Stimulated activated memory B cell treated with anti-CD40 and anti-IgM and Interleukin-4, amounts not matched to agents 10 μg/mL and 1 μg/mL and 100 μg/mL, for 72 hours (primary cell): ENCODE results near the gene TMEM81.

Experiments
- ATAC-seq: fragments of 150-1000 bp; cut with Tn5 transposase; 2 replicates; pipeline ENCODE4 v1.10.0; 2021
- H3K27ac Mint-ChIP-seq: one replicate; pipeline ENCODE4 v1.8.0; 2022; ENCODE audit warnings: mild to moderate bottlenecking, mixed read lengths
- H3K27me3 Mint-ChIP-seq: one replicate; pipeline ENCODE4 v1.8.0; 2022; ENCODE audit warnings: mixed read lengths
- H3K36me3 Mint-ChIP-seq: one replicate; pipeline ENCODE4 v1.8.0; 2022; ENCODE audit warnings: mixed read lengths
- H3K4me1 Mint-ChIP-seq: one replicate; pipeline ENCODE4 v1.8.0; 2022; ENCODE audit warnings: mixed read lengths
- H3K4me3 Mint-ChIP-seq: one replicate; pipeline ENCODE4 v1.8.0; 2022; ENCODE audit warnings: mild to moderate bottlenecking, moderate library complexity, mixed read lengths
- H3K9me3 Mint-ChIP-seq: one replicate; pipeline ENCODE4 v1.8.0; 2022; ENCODE audit warnings: mixed read lengths

TMEM81 gene

DNA sequence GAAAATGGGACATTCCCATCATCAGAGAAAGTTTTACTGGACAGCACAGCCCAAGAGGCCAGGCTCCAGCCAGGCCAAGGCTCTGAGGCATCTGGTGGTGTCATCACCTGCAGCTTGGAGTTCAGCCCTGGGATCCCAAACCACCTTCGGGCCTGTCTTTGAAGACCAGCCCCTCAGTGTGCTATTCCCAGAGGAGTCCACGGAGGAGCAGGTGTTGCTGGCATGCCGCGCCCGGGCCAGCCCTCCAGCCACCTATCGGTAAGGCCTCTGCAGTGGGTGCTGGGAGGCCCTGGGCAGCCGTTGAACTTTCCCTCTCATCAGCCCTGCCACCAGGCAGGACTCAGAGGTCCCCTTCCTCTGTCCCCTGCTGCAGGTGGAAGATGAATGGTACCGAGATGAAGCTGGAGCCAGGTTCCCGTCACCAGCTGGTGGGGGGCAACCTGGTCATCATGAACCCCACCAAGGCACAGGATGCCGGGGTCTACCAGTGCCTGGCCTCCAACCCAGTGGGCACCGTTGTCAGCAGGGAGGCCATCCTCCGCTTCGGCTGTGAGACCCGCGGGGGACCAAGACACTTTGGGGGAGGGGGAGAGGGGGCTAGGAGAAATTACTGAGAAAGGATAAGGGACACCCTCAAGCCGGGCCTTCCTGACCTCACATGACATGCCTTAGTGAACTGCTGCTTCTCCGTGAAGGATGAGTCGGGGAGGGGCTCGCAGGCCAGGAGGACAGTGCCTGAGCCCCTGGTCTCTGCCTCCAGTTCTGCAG lies 26.3 kb downstream of the TMEM81 start:
- Mint-ChIP-seq H3K27me3 (peaks cover 32% of the 10 kb centered on the region), H3K4me3 (no peak overlapping the region), H3K9me3 (no peaks in the 10 kb centered on the region), H3K36me3 (no peaks in the 10 kb centered on the region), H3K4me1 (peaks cover 9% of the 10 kb centered on the region), H3K27ac (no peak overlapping the region)
- ATAC-seq: no peak

GRCh38 chr1:205056956-205057568 lies 27.2 kb downstream of the TMEM81 start:
- ATAC-seq: no peak
- peaks cover 7% of the 10 kb centered on the region for H3K4me1 Mint-ChIP-seq
- no peaks in the 10 kb centered on the region for H3K9me3 Mint-ChIP-seq
- H3K27ac Mint-ChIP-seq: no peak overlapping the region
- no peak overlapping the region for H3K4me3 Mint-ChIP-seq
- no peaks in the 10 kb centered on the region for H3K36me3 Mint-ChIP-seq
- H3K27me3 Mint-ChIP-seq: peaks cover 33% of the 10 kb centered on the region

- no peak for ATAC-seq
- no peak overlapping the region for H3K4me3 Mint-ChIP-seq
- no peaks in the 10 kb centered on the region for H3K9me3 Mint-ChIP-seq
- no peaks in the 10 kb centered on the region for H3K36me3 Mint-ChIP-seq
- no peaks in the 10 kb centered on the region for H3K4me1 Mint-ChIP-seq
- peaks cover 33% of the 10 kb centered on the region for H3K27me3 Mint-ChIP-seq
- no peak overlapping the region for H3K27ac Mint-ChIP-seq
Observed at GRCh38 chr1:205056188-205056611, 28.1 kb downstream of the TMEM81 start.

GRCh38 chr1:205054013-205054412 lies 30.2 kb downstream of the TMEM81 start:
- ATAC-seq: no peak
- H3K9me3 Mint-ChIP-seq: no peaks in the 10 kb centered on the region
- peaks cover 33% of the 10 kb centered on the region for H3K27me3 Mint-ChIP-seq
- H3K4me1 Mint-ChIP-seq: no peaks in the 10 kb centered on the region
- no peaks in the 10 kb centered on the region for H3K36me3 Mint-ChIP-seq
- H3K27ac Mint-ChIP-seq: no peak overlapping the region
- H3K4me3 Mint-ChIP-seq: no peak overlapping the region

DNA sequence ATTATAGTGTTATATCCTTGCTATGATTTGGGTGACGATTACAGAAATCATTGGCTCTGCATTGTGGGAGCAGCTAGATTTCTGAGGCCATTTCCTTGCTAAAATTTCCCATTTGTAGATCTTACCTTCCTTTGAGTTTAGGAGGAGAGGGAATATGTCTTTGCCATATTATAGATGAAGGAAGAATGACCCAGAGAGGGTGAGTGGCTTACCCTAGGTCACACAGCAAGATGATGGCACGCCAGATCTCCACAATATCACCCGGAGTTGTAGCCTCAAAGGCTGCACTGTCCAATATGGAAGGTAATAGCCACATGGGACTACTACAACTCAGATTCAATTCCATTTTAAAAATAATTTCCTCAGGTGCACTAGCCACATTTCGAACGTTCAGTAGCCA lies 31.0 kb downstream of the TMEM81 start:
- no peak for ATAC-seq
- no peaks in the 10 kb centered on the region for H3K9me3 Mint-ChIP-seq
- no peaks in the 10 kb centered on the region for H3K4me1 Mint-ChIP-seq
- H3K4me3 Mint-ChIP-seq: no peak overlapping the region
- no peak overlapping the region for H3K27ac Mint-ChIP-seq
- peaks cover 33% of the 10 kb centered on the region for H3K27me3 Mint-ChIP-seq
- no peaks in the 10 kb centered on the region for H3K36me3 Mint-ChIP-seq

DNA sequence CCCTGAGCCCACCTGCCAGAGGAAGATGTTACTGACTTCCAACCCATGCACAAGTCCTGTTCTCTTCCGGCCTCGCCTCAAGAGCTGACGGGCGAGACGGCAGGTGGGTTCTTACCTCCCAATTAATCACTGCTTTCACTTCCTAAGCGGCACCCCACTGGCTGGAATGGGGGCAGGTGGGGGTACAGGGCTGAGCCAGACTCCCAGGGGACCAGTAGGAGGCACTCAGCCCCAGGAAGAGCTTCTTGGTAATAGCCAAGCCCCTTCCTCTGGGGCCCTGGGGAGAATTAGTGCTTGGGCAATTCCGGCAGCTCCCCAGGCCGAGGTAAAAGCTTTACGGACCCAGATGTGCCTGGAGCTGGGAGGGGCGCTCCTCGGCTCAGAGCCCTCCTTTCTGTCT lies 31.6 kb downstream of the TMEM81 start:
- no peak overlapping the region for H3K27ac Mint-ChIP-seq
- no peaks in the 10 kb centered on the region for H3K36me3 Mint-ChIP-seq
- H3K27me3 Mint-ChIP-seq: peaks cover 36% of the 10 kb centered on the region
- no peaks in the 10 kb centered on the region for H3K9me3 Mint-ChIP-seq
- no peak for ATAC-seq
- no peaks in the 10 kb centered on the region for H3K4me1 Mint-ChIP-seq
- no peak overlapping the region for H3K4me3 Mint-ChIP-seq

DNA sequence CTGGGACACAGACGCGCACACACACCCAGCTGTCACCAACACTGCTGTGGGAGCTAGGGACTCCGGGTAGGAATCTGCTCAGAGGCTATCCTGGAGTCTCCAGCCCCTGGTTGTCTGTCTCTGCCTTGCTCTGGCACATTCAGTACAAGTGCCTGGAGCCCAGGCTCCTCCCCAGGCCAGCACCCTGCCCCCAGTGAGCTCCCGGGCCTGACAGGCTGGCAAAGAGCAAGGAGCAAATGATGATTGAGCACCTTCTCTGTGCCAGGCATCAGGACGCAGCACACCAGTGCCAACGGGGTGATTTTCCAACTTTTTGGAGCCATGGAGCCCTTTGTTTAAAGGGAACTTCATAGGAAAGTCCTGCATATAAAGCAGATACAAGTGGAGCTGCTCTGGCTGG lies 34.8 kb downstream of the TMEM81 start:
- Mint-ChIP-seq H3K36me3 (no peaks in the 10 kb centered on the region), H3K9me3 (no peaks in the 10 kb centered on the region), H3K4me1 (no peaks in the 10 kb centered on the region), H3K27me3 (peaks cover 46% of the 10 kb centered on the region), H3K27ac (no peak overlapping the region), H3K4me3 (no peak overlapping the region)
- no peak for ATAC-seq

DNA sequence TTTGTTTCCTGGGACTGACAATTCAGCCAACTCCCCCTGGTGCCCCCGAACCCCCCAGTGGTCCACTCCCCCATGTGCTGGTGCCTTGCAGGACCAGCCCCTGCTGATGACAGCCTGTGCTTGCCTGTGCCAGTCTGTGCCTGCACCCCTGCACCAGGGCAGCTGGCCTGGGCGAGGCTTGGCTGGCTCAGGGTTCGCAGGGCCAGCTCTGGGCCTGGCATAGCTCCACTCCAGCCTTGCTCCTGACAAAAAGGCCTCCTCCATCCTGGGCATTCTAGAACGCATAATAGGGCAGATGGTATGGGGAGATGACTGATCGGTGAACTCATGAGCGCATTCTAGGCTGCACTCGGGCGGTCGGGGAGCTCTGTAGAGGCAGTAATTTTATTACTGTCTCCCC lies 35.9 kb downstream of the TMEM81 start:
- ATAC-seq: no peak
- Mint-ChIP-seq H3K27ac (no peak overlapping the region), H3K4me1 (no peaks in the 10 kb centered on the region), H3K27me3 (peaks cover 52% of the 10 kb centered on the region), H3K9me3 (no peaks in the 10 kb centered on the region), H3K36me3 (no peaks in the 10 kb centered on the region), H3K4me3 (no peak overlapping the region)

DNA sequence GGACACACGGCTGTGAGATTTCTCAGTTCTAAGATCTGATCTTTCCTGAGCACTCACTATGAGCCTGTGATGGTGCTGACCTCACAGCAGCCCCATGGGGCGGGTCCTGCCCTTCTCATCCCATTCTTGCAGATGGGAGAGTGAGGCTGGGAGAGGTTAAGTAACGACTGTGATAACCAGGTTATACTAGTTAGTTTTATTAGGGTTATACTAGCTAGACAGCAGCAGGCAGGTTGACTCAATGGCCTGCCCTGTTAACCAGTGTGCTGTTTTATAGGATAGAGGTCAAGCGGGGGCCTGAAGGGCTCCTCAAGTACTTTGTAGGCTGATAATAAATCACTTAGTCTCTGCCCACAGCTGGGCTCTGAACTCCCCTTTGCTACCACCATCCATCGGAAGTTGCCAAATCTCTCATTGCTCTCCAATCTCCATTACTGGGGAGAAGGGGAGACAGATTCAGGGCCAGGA lies 36.5 kb downstream of the TMEM81 start:
- no peaks in the 10 kb centered on the region for H3K9me3 Mint-ChIP-seq
- H3K4me1 Mint-ChIP-seq: no peaks in the 10 kb centered on the region
- ATAC-seq: no peak
- peaks cover 49% of the 10 kb centered on the region for H3K27me3 Mint-ChIP-seq
- no peaks in the 10 kb centered on the region for H3K36me3 Mint-ChIP-seq
- no peak overlapping the region for H3K4me3 Mint-ChIP-seq
- no peak overlapping the region for H3K27ac Mint-ChIP-seq

GRCh38 chr1:205046870-205047269 lies 37.4 kb downstream of the TMEM81 start:
- ATAC-seq: peak; percentile 3
- Mint-ChIP-seq H3K27me3 (peaks cover 57% of the 10 kb centered on the region), H3K36me3 (no peaks in the 10 kb centered on the region), H3K4me1 (no peaks in the 10 kb centered on the region), H3K4me3 (no peak overlapping the region), H3K9me3 (no peaks in the 10 kb centered on the region), H3K27ac (no peak overlapping the region)

DNA sequence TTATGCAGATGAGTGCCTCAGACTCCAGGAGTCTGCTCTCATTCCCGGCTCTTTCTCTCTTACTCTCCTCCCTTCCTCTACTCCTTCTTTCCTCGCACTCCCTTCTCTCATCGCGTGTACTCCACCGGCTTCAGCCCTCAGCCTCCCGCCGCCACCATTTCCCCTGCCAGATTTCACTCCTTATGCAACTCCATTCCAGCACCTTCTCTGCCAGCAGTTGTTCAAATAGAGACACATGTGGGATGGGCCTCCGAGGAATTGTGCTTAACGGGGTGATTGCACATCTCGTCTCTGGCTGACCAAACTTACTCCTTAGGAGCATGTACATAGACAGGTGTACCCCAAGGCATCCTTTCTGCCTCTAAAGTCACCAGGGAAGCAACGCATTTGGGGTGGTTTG lies 39.1 kb downstream of the TMEM81 start:
- no peak for ATAC-seq
- Mint-ChIP-seq H3K4me3 (no peak overlapping the region), H3K36me3 (no peaks in the 10 kb centered on the region), H3K4me1 (no peaks in the 10 kb centered on the region), H3K9me3 (no peaks in the 10 kb centered on the region), H3K27ac (no peak overlapping the region), H3K27me3 (peaks cover 69% of the 10 kb centered on the region)

GRCh38 chr1:205044741-205045140 lies 39.5 kb downstream of the TMEM81 start:
- H3K4me1 Mint-ChIP-seq: no peaks in the 10 kb centered on the region
- H3K27ac Mint-ChIP-seq: no peak overlapping the region
- peaks cover 69% of the 10 kb centered on the region for H3K27me3 Mint-ChIP-seq
- H3K9me3 Mint-ChIP-seq: no peaks in the 10 kb centered on the region
- no peak for ATAC-seq
- no peaks in the 10 kb centered on the region for H3K36me3 Mint-ChIP-seq
- H3K4me3 Mint-ChIP-seq: no peak overlapping the region

- Mint-ChIP-seq H3K4me1 (no peaks in the 10 kb centered on the region), H3K9me3 (no peaks in the 10 kb centered on the region), H3K36me3 (no peaks in the 10 kb centered on the region), H3K27ac (no peak overlapping the region), H3K27me3 (peaks cover 66% of the 10 kb centered on the region), H3K4me3 (no peak overlapping the region)
- no peak for ATAC-seq
Observed at GRCh38 chr1:205043866-205044265, 40.4 kb downstream of the TMEM81 start.

- Mint-ChIP-seq H3K9me3 (no peaks in the 10 kb centered on the region), H3K36me3 (no peaks in the 10 kb centered on the region), H3K27ac (no peak within 1 kb of the TSS), H3K4me1 (no peaks in the 10 kb centered on the region), H3K27me3 (peaks cover 59% of the 10 kb centered on the region), H3K4me3 (no peak within 1 kb of the TSS)
- no peak for ATAC-seq
Observed at GRCh38 chr1:205042911-205043806, 41.1 kb downstream of the TMEM81 start, which contains the start of gene CNTN2. Gene CNTN2, plus strand, starts transcription at chr1:205043212. Its CDS starts 9,974 bp downstream, at chr1:205053186.
